GM19239 (cell line): Measurements from ENCODE around the gene ZNF549.

Experiments
- DNase-seq: peaks from one replicate; pipeline ENCODE4 v3.0.0; 2011; ENCODE audit warnings: low spot score; ENCODE audit not compliant: insufficient read length
- FAIRE-seq: peaks from 2 replicates; lab custom pipeline; 2011; peaks lifted over from hg19 to GRCh38; lab: Jason Lieb, UNC

Gene ZNF549

DNA sequence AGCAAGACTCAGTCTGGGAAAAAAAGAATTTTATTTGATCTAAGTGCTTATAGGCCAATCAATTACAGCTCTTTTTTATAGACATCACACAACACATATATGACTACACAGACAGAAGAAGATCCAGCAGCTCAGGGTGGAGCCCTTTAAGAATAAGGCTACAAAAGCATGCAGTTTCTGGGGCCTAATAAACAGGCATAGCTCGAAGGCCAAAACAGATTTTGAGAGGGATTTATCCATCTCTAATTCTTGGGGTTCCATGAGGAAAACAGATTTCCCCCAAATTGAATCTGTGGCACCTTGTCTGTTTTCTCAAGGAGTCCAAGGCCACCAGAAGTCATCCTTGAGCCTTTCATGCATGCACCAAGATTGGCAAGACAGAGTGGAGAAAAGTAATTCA, 36.4 kb downstream of the ZNF549 start:
- no peak for DNase-seq

DNA sequence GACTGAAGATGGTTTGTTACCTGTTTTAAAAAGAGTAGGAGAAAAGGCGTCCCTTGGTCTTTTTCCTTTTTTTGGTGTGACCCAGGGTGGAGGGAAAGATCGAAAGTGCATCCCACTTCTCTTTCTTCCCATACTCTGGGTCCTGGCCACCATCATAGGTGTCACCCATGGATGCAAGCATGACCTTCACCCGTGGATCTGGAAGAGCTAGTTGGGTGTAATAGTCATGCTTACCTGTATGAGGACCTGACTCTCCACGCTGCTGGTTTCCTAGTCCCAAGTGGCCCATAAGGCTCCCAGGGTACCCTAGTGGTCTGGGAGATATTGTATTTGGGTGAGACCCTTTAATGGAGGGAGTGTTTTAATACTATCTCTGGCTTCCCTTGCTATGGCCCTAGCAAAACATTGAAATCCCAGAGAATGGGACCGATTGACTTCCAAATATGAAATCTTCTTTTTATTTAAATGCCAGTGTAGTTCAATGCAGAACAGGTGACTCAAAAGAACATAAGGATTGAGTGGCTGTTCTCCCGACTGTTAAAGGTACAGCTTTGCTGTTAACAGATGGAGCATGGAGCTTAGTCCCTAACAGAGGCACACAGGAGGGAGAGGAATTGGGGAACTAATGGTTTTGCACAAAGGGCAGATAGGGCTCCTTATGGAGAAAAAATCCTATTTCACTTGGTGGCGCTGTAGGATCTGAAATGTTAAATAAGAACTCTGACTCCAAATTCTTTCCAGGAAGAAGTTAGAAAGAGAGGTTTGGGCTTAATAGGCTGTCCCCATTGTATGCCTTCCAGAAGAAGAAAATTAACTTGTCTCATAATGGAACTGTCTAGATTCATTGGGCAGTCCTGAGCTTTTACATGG, 39.5 kb downstream of the ZNF549 start:
- DNase-seq (no peak), FAIRE-seq (no peak)

More for the DNA sequence above, 36.4 kb downstream of the ZNF549 start:
- no peak for FAIRE-seq

DNA sequence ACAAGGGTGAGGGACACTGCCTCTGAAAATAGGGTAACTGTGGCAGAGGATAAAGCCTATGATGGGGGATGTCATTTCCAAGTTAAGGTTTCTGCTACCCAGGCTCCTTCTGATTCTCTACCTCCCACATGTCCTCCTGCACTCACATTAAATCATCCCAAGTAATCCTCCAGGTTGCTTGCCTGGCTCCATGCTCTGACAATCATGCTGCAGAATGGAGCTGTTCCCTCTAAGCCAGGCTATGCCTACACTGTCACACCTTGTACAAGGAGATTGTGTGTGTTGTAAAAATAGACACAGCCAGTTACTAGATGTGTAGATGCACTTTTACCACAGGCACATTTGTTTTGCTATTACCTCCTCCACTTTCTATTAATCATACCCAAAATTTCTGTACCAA, 43.6 kb downstream of the ZNF549 start:
- FAIRE-seq (no peak), DNase-seq (no peak)

DNA sequence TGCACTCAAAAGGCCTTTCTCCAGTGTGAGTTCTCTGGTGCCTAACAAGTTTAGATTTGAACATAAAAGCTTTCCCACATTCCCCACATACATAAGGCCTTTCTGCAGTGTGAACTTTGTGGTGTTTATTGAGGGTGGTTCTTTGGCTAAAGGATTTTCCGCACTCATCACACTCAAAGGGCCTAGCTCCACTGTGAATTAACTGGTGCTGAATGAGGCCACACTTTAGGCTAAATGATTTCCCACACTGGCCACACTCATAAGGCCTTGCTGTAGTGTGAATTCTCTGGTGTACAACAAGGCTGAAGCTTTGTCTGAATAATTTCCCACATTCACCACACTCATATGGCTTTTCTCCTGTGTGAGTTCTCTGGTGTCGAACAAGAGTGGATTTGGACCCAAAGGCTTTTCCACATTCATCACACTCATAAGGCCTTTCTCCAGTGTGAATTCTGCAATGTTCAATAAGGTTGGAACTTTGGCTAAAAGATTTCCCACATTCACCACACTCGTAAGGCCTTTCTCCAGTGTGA, 45.3 kb downstream of the ZNF549 start:
- no peak for FAIRE-seq

DNA sequence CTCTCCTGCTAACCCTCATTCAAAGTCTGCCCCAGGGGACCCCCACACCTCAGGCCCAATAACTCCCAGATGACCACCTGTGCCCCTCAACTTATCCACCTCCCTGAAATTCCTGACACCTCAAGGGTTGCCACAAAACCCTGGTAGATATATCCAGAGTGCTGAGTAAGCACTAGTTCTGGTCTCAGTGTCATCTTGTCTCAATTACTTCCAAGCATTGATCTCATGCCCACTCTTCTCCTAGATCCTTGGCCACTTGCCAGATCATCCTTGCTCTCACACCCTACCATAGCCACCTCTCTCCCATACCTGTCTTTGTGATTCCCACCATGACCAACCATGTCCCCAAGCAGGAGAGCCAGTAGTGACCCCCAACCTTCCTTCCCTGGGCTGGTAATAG, 49.5 kb downstream of the ZNF549 start:
- DNase-seq: no peak
- no peak for FAIRE-seq

More for the DNA sequence above, 45.3 kb downstream of the ZNF549 start:
- no peak for DNase-seq

DNA sequence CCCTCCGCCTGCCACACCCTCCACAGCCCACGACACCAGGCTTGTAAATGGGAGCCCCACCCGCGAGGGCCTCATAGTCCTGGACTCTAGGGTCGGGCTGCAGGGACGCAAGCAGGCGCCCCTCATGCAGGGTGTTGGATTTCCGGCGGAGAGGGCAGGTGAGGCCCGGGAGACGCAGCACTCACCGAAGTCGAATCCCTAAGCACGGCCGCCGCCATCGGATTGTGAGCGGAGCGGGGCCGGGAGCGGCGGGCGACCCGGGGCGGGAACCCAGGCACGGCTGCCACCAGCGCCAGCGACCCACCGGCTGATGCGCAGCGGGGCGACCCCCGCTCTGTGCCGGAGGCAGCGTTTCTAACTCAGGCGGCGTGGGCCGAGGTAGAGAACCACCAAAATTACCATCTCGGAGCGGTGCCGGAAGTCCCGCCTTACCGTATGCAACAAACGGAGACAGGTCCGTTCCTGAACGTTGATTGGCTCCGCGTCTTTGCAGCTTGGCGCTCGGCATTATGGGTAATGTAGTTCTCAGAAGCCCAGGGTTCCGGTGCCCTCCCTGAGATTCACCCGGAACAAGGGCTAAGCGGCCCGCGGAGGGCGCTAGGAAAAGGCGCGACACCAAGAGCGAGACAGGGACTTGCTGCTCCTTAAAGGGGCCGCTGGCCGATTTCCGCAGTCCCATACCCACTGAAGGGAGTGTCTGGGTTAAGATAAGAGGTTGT, 51.5 kb downstream of the ZNF549 start, which contains the start of gene ZNF416:
Gene ZNF416 (minus strand): TSS at position 425 of the 719 bp plus-strand sequence. CDS start 207 bp downstream, at position 218.
- peak; percentile 91 for DNase-seq
- peak; percentile 99 for FAIRE-seq

DNA sequence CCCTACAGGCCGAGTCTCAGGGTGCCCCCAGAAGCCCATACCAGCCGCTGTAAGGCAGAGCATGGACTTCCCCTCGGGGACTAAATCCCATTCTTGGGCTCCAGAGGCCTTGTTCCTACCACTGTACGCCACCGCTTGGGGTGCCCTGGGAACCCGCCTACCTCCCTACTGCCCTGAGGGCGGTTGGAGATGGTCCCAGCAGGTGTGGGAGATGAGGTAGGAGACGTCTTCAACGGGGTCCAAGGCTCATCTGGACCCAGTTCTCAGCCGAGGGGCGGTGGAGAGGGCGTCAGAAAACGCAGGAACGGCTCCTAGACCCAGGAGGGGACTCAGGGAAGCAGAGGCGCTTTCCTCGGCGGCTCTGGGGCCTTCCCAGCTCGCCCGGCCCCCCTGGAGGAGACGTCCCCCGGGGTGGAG, 56.0 kb downstream of the ZNF549 start:
- no peak for DNase-seq
- FAIRE-seq: no peak

DNA sequence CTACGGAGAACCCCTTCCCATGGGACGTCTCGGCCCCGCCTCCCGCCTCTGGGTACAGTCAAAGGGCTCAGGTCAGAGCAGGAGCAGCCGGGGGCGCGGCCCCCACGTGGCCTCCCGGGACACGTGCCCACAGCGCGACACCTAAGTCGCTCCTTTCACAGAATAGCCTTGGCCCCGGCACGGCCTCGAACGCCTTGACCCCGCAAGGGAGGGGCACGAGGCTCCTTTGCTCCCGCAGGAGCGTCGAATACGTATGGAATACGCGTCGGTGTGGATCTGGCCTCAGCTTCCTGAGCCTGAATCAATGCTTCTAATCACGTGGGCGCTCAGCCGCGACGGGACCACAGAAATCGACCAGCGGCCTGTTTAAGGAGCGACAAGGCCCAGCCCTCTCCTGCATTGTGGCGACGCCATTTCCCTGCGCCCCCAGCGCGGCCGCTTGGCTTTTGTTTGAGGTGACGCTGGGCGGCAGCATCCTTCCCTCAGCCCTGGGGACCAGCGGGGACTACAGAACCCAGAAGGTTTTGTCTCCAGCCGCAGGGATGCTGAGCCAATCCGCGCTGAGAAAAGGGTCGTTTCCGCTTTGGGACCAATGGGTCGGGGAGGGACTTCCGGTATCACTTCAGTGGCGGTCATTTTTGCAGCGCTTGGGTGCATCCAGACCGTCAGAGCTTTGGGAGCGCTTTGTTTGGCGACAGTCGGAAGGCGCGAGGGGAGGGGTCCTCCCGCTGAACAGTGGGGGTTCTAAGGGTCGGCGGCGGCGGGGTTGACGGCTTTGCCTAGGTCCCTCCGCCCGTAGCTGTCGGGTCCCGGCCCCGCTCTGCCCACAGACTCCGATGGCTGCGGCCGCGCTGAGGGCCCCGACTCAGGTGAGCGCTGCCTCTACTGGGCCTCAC, 56.6 kb downstream of the ZNF549 start, which contains the start of gene ZIK1:
Gene ZIK1 (plus strand): TSS at position 625 of the 896 bp plus-strand sequence. CDS start 212 bp downstream, at position 837.
- peak; percentile 98 for FAIRE-seq
- DNase-seq: peak; percentile 91

DNA sequence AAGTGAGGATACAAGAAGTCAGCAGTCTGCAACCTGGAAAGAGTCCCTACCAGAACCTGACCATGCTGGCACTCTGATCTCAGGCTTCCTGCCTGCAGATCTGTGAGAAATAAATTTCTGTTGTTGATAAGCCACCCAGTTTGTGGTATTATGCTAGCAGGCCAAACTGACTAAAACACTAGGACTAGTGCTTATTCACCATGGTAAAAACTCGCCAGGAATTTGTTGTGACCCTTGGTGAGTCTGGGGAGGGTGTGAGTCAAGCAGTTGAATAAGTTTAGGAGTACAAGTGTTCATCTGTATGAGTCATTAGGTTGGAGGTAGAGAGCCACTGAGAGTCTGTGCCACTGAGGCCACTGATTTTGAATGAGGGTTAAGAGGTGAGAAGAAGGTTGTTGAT, 60.4 kb downstream of the ZNF549 start:
- no peak for DNase-seq
- FAIRE-seq: no peak

DNA sequence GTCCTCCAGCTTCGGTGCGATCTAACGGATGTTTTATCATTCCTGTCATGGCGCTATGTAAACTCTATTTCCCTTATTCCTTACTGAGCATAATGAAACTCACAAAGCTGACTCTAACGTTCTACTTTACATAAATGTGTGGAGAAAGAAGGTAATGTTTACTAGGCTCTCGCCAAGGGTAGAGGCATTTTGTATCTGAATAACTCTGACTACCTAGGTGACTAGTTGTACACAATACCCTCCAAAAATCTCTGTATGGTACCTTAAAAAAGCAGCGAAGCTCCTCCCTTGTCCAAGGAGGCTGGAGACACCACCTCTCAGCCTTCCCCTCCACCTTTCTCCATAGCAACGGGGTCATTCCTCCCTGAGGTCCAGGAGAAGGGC, 72.2 kb downstream of the ZNF549 start:
- FAIRE-seq (no peak), DNase-seq (no peak)

DNA sequence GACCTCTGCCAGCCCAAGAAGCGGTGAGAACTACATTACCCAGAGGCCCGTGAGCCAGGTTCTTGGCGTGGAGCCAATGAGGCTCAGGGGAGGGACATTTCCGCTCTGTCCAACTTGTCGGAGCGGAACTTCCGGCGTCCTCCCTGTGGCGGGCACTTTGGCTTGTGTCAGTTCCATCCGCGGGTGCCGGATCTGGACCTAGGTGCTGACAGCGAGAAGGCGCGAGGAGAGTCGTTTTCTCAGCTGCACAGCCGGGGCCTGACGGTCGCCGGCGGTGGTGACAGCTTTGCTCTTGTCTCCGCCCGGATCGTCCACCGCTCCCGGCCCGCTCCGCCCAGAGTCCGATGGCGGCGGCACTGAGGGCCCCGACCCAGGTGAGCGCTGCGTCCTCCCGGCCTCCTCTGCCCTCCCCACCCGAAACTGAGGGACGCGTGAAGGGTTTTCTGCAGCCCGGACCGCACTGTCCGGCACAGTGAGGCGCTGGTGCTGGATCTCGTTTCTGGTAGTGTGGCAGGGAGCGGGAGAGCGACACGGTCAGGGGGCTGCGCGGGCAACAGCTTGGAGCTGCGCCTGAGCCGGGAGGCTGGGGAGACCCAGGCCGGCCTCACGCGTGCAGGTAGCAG, 72.7 kb downstream of the ZNF549 start, which contains the start of gene ZNF530:
Gene ZNF530 (plus strand): TSS at position 125 of the 623 bp plus-strand sequence. CDS start 4,461 bp downstream, outside the sequence.
- FAIRE-seq (peak; percentile 96), DNase-seq (peak; percentile 80)

DNA sequence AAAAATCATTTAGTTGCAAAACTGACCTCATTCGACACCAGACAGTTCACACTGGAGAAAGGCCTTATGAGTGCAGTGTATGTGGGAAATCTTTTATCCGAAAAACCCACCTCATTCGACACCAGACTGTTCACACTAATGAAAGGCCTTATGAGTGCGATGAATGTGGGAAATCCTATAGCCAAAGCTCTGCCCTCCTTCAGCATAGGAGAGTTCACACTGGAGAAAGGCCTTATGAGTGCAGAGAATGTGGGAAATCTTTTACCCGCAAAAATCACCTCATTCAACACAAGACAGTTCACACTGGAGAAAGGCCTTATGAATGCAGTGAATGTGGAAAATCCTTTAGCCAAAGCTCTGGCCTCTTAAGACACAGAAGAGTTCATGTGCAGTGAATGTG, 79.8 kb downstream of the ZNF549 start:
- DNase-seq (no peak), FAIRE-seq (no peak)
